GM03348 (cell line): ENCODE data around the gene CIDEA.

Source experiments
- DNase-seq: peaks from one replicate; pipeline ENCODE4 v3.0.0; 2012; ENCODE audit warnings: low spot score

CIDEA gene

DNA sequence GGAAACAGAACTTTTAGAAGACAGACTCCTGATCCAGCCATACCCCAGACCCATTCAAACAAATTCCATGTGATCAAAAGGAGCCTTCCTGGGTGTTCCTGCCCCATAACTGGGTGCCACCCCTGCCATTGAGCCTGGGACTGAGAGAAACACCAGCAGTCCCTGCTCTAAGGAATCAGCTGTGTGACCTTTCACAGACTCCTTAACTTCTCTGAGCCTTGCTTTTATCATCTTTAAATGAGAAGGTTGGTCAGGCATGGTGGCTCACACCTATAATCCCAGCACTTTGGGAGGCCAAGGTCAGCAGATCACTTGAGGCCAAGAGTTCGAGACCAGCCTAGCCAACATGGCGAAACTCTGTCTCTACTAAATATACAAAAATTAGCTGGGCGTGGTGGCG is 20.6 kb downstream of the CIDEA start:
- no peak for DNase-seq

DNA sequence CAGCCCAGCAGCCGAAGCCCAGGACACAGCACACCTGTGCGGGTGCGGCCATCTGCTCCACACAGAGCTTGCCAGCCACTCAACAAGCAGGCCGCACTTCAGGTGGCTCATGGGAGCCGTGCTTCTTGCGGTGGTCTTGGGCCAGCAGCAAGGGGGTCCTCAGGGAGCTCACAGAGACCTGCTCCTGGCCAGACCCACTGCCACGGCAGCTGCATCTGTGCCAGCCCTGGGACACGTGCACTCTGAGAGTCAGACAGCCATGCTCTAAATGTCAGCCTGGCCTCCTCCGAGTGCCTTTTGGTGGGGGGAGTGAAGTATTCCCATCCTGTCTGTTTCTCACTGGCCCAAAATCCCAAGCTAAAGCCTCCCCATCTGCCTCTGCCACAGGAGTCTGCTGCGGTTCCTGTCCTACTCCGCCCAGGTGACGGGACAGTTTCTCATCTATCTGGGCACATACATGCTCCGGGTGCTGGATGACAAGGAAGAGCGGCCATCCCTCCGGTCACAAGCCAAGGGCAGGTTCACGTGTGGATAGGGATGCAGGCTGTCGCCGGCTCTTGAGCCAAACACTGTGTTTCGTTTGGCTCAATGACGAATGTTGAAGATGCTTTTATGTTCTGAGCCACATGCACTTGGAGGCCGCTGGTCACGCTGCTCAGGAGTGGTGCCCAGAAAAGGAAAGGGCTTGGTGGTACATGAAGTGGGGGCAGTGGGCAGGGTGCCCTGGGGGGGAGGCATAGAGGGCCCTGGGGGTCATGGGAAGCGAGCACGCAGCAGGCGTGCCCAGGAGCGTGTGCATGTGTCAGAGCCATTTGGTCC is 22.8 kb downstream of the CIDEA start:
- no peak for DNase-seq

GRCh38 chr18:12278215-12278671 is 24.1 kb downstream of the CIDEA start:
- peak; percentile 32 for DNase-seq

GRCh38 chr18:12278741-12279682 is 24.9 kb downstream of the CIDEA start:
- peak; percentile 95 for DNase-seq

GRCh38 chr18:12279781-12280531 is 25.8 kb downstream of the CIDEA start:
- no peak for DNase-seq

GRCh38 chr18:12281861-12282260 is 27.7 kb downstream of the CIDEA start:
- no peak for DNase-seq

DNA sequence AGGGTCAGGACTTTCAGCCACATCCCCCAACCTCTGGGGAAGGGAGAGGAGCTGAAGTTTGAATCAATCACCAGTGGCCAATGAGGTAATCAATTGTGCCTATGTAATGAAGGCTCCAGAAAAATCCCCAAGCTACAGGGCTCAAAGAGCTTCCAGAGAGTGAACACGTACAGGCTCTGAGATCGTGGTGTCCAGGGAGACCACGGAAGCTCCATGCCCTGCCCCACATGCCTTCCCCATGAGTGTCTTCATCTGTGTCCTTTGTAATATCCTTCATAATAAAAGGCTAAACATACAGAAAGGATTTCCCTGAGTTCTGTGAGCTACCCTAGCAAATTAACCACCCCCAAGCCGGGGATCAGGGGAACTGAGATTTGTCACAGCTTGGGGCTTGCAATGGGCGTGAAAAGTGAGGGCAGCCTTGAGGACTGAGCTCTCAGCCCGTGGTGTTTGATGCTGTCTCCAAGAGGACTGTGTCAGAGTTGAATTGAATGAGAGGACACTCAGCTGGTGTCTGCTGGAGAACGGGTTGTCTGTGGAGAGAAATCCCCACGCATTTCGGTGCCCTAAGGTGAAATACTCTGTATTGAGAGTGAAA is 28.4 kb downstream of the CIDEA start:
- peak; percentile 87 for DNase-seq

DNA sequence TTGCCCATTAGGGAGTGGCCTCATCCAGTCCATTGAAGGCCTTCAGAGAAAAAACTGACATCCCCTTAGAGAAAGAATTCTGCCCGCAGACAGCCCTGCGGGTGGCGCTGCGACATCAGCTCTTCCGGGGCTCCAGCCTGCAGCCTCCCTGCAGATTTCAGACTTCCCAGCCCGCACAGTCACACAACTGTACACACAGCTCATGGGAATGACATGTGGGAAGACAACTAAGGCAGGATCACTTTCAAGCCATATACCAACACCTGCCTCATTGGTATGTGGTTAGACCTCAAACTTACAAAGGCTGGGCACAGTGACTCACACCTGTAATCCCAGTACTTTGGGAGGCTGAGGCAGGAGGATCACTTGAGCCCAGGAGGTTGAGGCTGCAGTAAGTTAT is 29.1 kb downstream of the CIDEA start:
- DNase-seq: no peak

GRCh38 chr18:12283666-12284065 is 29.5 kb downstream of the CIDEA start:
- no peak for DNase-seq

GRCh38 chr18:12287131-12287681 is 33.0 kb downstream of the CIDEA start:
- no peak for DNase-seq

GRCh38 chr18:12287684-12288402 is 33.7 kb downstream of the CIDEA start:
- peak; percentile 94 for DNase-seq

DNA sequence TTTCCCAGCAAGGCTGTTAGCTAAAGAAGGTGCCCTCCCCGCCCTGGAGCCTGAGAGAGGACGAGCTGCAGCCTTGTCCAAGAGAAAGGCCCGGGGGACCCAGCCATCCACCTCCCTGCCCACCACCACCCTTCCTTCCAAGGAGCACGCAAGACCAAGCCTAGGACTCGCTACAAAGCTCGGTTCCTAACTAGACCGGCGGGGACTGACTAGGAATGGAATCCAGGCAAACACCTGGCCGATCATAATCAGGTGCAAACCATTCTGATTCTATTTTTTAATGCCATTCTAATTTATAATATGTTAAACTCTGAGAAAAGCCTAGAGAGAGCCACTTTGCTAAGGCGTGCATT is 34.2 kb downstream of the CIDEA start:
- DNase-seq: no peak

DNA sequence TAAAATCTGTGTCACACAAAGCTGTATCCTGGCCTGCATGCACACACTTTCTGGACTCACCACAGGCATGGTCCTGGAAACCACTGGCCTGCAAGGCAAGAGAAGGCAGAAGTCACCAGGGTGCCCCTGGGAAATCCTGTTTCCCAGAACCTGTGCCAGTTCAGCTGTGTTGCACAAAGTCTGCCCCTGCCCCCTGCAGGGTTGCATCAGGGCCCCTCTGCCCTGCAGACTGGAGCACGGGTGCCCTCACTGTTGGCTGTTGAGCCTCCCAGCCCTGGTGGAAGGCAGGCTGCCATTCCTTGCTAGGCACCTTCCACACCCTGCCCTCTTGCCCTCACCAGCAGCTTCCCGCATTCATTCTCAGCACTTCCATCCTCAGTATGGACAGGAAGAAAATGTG is 35.9 kb downstream of the CIDEA start:
- no peak for DNase-seq

- no peak for DNase-seq
These were observed 37.0 kb downstream of the CIDEA start for GRCh38 chr18:12291161-12291560.

DNA sequence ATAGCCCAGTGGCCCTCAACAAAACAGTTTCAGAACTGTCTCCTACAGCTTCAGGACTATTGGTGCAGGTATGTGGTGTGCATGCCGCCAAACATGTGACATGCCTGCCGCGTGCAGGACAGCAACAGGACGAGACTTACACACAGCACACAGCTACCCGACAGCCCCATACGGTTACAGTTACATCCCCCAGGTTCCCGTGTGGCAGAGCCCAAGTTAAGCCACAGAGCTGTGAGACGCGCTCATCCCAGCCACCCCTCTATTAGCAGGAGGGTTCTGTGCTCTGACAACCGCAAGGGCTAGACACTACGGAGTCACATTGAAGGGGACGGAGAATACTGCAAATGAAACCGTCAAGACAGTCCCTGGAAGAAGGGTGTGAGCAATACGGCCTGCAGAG is 37.5 kb downstream of the CIDEA start:
- no peak for DNase-seq

DNA sequence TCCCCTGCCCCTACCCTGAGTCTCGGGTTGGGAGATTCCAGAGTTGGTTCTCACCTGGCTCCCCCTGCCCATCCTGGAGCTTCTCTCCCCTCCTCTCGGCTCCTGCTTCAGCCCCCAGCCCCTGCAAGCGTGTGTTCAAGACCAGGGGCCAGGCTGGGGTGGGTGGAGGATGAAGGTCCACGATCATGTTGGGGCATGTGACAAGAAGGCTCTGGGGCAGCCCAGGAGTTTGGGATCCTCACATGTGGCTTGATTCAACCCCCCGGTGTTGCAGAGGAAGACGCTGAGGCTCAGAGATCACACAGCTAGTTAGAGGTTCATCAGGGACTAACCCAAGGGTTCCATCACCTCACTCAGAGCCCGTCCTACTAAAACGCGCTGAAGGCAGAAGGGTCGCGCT is 39.7 kb downstream of the CIDEA start:
- no peak for DNase-seq

DNA sequence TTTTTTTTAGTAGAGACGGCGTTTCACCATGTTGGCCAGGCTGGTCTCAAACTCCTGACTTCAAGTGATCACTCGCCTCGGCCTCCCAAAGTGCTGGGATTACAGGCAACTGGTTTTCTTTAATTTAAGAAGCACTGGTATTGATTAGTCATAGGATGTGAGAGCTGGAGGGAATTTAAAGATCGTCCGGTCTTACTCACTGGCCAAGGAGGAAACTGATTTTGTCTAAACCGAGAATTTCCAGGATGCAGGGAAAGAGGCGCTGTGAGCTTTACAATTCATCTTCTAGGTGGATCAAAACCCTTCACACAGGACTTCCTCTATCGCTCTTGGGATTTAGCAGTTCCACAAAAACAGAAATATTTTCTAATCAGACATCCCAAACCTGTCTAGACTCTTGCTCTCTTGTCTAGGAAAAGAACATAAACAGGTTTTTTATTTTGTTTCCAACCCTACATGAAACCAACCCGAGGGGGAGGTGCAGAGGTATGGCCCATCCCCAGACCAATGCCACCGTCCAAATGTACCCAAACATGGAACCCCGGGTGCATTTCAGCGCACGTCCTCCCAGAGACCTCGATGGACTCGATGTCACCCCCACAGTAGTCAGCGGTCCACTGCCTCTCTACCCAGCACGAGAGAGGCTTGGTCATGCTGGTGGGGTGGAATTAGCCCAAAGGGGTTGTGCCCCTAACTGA is 41.4 kb downstream of the CIDEA start:
- no peak for DNase-seq

DNA sequence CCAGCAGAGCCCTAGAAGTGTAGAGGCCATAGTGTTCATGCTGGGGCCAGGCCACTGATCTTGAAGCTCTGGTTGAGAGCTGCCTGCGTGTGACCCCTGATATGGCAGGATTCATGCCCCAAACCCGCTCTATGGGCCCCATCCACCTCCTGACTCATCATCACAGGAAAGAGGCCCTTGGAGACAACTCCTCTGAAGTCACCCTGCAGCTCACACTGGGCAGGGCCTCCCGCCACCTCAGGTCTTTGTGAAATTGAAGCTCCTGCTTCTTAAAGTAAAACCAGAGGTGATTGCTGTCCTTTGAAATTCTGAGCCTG is 41.9 kb downstream of the CIDEA start:
- DNase-seq: no peak

DNA sequence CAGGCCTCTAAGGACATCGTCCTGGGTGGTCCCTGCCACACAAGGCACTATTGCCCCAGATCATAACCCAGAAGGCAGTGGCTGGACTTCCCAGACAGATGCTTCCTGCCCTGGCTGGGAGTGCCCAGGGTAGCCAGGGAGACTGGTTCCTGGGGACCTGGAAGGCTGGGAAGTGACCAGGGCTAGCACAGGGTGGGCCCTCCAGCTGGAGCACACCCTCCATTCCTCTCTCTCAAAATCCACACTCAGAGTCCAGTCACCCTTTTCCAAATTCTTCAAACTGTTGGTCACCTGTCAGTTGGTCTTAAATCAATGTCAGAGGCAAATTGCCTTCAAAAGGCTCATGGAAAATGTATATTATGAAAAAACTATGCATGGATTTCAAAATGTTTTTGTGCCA is 42.3 kb downstream of the CIDEA start:
- DNase-seq: no peak

DNA sequence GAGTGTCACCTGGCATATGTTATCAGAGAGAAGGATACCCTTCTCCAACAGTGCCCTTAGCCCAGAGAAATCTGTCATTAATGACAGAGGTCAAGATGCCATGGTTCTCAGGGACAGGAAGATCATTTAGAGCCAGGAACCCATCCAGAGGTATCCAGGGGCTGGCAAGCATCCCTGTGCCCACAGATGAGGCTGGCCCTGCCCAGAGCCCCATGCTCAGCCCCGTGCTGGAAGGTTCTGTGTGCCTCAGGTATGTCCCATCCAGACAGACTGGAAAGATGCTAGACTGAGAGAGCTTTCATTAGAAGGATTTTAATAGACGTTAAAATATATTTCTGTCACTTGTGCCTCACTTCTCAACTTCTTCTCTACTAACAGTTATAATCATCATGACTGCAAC is 45.7 kb downstream of the CIDEA start:
- no peak for DNase-seq
